Neural progenitor cell (in vitro differentiated cells): ENCODE data around the gene MERTK. TPM values are rescaled to one million over a fixed set of nuclear protein-coding genes. Genes with fewer than 3 reads are reported as not detected.

Experiments
- DNase-seq: peaks from one replicate; pipeline ENCODE4 v3.0.0-alpha.2; 2016; ENCODE audit warnings: low spot score
- H2AFZ ChIP-seq: fragments of 200-600 bp; sonication (generic); replicated peaks from 2 replicates; pipeline ENCODE4 v1.6.1; 2016; ENCODE audit warnings: antibody characterized with exemption
- H3F3A ChIP-seq: fragments of 200-600 bp; sonication (generic); 2 replicates; pipeline ENCODE4 v1.6.1; 2016; ENCODE audit warnings: antibody characterized with exemption, low read depth
- H3K27ac ChIP-seq: fragments of 200-600 bp; sonication (generic); 2 replicates; pipeline ENCODE4 v1.5.1; 2016; ENCODE audit warnings: mild to moderate bottlenecking
- H3K27me3 ChIP-seq: fragments of 200-600 bp; sonication (generic); 2 replicates; pipeline ENCODE4 v1.6.1; 2016; ENCODE audit warnings: mild to moderate bottlenecking, moderate library complexity
- H3K36me3 ChIP-seq: fragments of 200-600 bp; sonication (generic); 2 replicates; pipeline ENCODE4 v1.5.1; 2016
- H3K4me1 ChIP-seq: fragments of 200-600 bp; sonication (generic); 2 replicates; pipeline ENCODE4 v1.6.1; 2016; ENCODE audit warnings: mixed run types
- H3K4me2 ChIP-seq: fragments of 200-600 bp; sonication (generic); 2 replicates; pipeline ENCODE4 v1.6.1; 2016
- H3K4me3 ChIP-seq: fragments of 200-600 bp; sonication (generic); 2 replicates; pipeline ENCODE4 v1.5.1; 2016
- H3K79me2 ChIP-seq: fragments of 200-600 bp; sonication (generic); 2 replicates; pipeline ENCODE4 v1.6.1; 2016; ENCODE audit warnings: low read depth
- H3K9ac ChIP-seq: fragments of 200-600 bp; sonication (generic); 2 replicates; pipeline ENCODE4 v1.6.1; 2016
- H3K9me3 ChIP-seq: fragments of 200-600 bp; sonication (generic); 2 replicates; pipeline ENCODE4 v1.5.1; 2016; ENCODE audit warnings: low read depth
- H4K20me1 ChIP-seq: fragments of 200-600 bp; sonication (generic); 2 replicates; pipeline ENCODE4 v1.6.1; 2016; ENCODE audit warnings: low read depth
- H3K27ac Mint-ChIP-seq: 3 replicates; pipeline ENCODE4 v1.8.0; 2021; ENCODE audit warnings: mixed read lengths
- H3K27me3 Mint-ChIP-seq: 2 replicates; pipeline ENCODE4 v1.8.0; 2022; ENCODE audit warnings: low read depth, mild to moderate bottlenecking, inconsistent platforms, moderate library complexity, mixed read lengths; ENCODE audit not compliant: insufficient read depth
- H3K36me3 Mint-ChIP-seq: 3 replicates; pipeline ENCODE4 v1.8.0; 2021; ENCODE audit warnings: mixed read lengths
- H3K4me1 Mint-ChIP-seq: 3 replicates; pipeline ENCODE4 v1.8.0; 2021; ENCODE audit warnings: mixed read lengths
- H3K4me3 Mint-ChIP-seq: 3 replicates; pipeline ENCODE4 v1.8.0; 2021; ENCODE audit warnings: mild to moderate bottlenecking, moderate library complexity, mixed read lengths
- H3K9me3 Mint-ChIP-seq: 3 replicates; pipeline ENCODE4 v1.8.0; 2020; ENCODE audit warnings: mixed read lengths
- EZH2 ChIP-seq: fragments of 200-600 bp; sonication (generic); IDR thresholded peaks from 2 replicates; pipeline ENCODE4 v1.6.1; 2017; ENCODE audit warnings: antibody characterized with exemption, mild to moderate bottlenecking, moderate library complexity
- EZH2phosphoT487 ChIP-seq: fragments of 200-600 bp; sonication (generic); IDR thresholded peaks from 2 replicates; pipeline ENCODE4 v1.6.1; 2017; ENCODE audit warnings: antibody characterized with exemption
- total RNA-seq: library from RNA; depleted of rRNA; stranded (reverse); fragments of >200 nt; gene quantifications from 2 replicates; pipeline ENCODE4 v1.2.3, GENCODE V29; 2015; ENCODE audit warnings: low replicate concordance
- TF ChIP-seq, protein P1 (sequence below): fragments of 200-600 bp; sonication (generic); IDR thresholded peaks from 2 replicates; pipeline ENCODE4 v1.5.1; 2017; ENCODE audit warnings: antibody characterized with exemption, mild to moderate bottlenecking

MERTK gene
- total RNA-seq, 1 donor from 2014 or later = 6.1 TPM

DNA sequence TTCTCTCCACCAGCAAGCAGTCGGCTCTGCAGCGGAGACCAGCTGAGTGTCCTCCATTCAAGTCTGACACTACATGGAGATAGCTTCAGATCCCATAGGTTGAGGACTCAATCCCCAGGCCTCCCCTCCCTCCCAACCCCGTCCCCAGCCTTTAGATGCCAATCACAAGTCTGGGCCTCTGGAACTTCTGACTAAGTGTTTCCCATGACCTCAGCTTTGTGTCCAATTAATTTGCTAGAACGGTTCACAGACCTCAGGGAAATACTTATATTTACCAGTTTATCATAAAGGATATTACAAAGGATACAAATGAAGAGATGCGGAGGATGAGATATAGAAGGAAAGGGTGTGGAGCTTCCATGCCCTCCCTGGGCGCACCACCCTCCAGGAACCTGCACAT, 77.4 kb downstream of the MERTK start:
- H3K27ac Mint-ChIP-seq = no peak overlapping the region
- H3K27me3 ChIP-seq = no peaks in the 10 kb centered on the region
- peaks cover 2% of the 10 kb centered on the region for H3K27me3 Mint-ChIP-seq
- no peaks in the 10 kb centered on the region for H3K79me2 ChIP-seq
- H3K4me2 ChIP-seq = no peak overlapping the region
- TF ChIP-seq, protein P1, sequence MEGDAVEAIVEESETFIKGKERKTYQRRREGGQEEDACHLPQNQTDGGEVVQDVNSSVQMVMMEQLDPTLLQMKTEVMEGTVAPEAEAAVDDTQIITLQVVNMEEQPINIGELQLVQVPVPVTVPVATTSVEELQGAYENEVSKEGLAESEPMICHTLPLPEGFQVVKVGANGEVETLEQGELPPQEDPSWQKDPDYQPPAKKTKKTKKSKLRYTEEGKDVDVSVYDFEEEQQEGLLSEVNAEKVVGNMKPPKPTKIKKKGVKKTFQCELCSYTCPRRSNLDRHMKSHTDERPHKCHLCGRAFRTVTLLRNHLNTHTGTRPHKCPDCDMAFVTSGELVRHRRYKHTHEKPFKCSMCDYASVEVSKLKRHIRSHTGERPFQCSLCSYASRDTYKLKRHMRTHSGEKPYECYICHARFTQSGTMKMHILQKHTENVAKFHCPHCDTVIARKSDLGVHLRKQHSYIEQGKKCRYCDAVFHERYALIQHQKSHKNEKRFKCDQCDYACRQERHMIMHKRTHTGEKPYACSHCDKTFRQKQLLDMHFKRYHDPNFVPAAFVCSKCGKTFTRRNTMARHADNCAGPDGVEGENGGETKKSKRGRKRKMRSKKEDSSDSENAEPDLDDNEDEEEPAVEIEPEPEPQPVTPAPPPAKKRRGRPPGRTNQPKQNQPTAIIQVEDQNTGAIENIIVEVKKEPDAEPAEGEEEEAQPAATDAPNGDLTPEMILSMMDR = no peak
- no peak for TF ChIP-seq EZH2
- TF ChIP-seq EZH2phosphoT487 = no peak
- no peaks in the 10 kb centered on the region for H4K20me1 ChIP-seq
- H3K9ac ChIP-seq = no peak overlapping the region
- H3K36me3 Mint-ChIP-seq = peaks cover 21% of the 10 kb centered on the region
- peaks cover 11% of the 10 kb centered on the region for H3K9me3 Mint-ChIP-seq
- no peaks in the 10 kb centered on the region for H3F3A ChIP-seq
- H3K4me1 ChIP-seq = peaks cover 8% of the 10 kb centered on the region
- peaks cover 23% of the 10 kb centered on the region for H3K4me1 Mint-ChIP-seq
- no peak overlapping the region for H3K4me3 Mint-ChIP-seq
- H2AFZ ChIP-seq = no peak overlapping the region
- peaks cover 4% of the 10 kb centered on the region for H3K9me3 ChIP-seq
- no peak overlapping the region for H3K4me3 ChIP-seq
- peaks cover 13% of the 10 kb centered on the region for H3K36me3 ChIP-seq
- no peak overlapping the region for H3K27ac ChIP-seq
- DNase-seq = no peak

DNA sequence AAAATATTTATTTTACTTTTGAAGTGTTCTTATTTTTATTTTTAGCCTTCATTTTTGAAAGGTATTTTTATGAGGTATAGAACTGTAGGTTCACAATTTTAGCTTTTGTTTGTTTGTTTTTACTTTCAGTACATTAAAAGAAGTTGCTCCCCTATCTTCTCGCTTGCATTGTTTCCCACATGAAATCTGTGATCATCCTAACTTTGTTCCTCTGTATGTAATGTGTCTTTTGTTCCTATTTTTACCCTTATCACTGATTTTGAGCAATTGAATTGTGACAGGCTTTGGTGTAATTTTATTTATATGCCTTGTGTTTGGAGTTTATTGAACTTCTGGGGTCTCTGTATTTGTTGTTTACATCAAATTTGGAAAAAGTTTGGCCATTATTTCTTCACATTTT, 78.8 kb downstream of the MERTK start:
- Mint-ChIP-seq H3K4me1 (peaks cover 23% of the 10 kb centered on the region), H3K36me3 (peaks cover 25% of the 10 kb centered on the region), H3K27ac (no peak overlapping the region), H3K4me3 (no peak overlapping the region), H3K9me3 (peaks cover 11% of the 10 kb centered on the region), H3K27me3 (peaks cover 3% of the 10 kb centered on the region)
- H3K9ac ChIP-seq = no peak overlapping the region
- no peak overlapping the region for H3K4me3 ChIP-seq
- DNase-seq = no peak
- TF ChIP-seq EZH2 = no peak
- H3K9me3 ChIP-seq = peaks cover 4% of the 10 kb centered on the region
- no peaks in the 10 kb centered on the region for H3K27me3 ChIP-seq
- peaks cover 13% of the 10 kb centered on the region for H3K36me3 ChIP-seq
- H3K4me2 ChIP-seq = no peak overlapping the region
- H4K20me1 ChIP-seq = no peaks in the 10 kb centered on the region
- peaks cover 8% of the 10 kb centered on the region for H3K4me1 ChIP-seq
- H3F3A ChIP-seq = no peaks in the 10 kb centered on the region
- H2AFZ ChIP-seq = no peak overlapping the region
- no peak overlapping the region for H3K27ac ChIP-seq
- H3K79me2 ChIP-seq = no peaks in the 10 kb centered on the region

DNA sequence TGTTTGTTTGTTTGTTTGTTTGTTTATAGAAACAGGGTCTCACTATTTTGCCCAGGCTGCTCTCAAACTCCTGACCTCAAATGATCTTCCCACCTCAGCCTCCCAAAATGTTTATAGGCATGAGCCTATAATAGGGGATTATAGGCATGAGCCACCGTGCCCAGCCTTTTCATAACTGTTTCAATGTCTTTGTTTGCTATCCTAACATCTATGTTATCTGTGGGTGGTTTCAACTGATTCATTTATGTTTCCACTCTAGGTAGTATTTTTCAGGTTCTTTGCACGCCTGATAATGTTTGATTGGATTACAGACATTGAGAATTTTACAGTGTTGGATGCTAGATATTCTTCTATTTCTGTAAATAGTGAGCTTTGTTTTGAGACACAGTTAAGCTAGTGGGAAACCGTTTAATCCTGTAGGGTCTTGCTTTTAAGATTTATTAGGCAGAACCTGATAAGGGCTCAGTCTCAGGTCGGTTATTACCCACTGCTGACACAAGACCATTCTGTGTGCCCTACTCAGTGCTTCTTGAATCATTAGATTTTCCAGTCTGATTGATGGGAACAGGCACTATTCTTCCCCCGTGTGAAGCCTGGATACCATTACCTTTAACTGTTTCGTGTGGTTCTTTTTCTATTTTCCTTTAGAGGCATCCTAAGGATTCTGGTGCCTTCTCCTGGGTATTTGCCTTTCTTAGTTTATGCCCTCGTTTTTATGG, 80.2 kb downstream of the MERTK start:
- Mint-ChIP-seq H3K27me3 (peaks cover 2% of the 10 kb centered on the region), H3K27ac (no peak overlapping the region), H3K36me3 (peaks cover 32% of the 10 kb centered on the region), H3K4me3 (no peak overlapping the region), H3K4me1 (peaks cover 24% of the 10 kb centered on the region), H3K9me3 (peaks cover 11% of the 10 kb centered on the region)
- no peak overlapping the region for H3K9ac ChIP-seq
- no peak for TF ChIP-seq EZH2
- no peak for TF ChIP-seq EZH2phosphoT487
- TF ChIP-seq, protein P1 = no peak
- no peaks in the 10 kb centered on the region for H3K79me2 ChIP-seq
- peaks cover 11% of the 10 kb centered on the region for H3K4me1 ChIP-seq
- H3K27ac ChIP-seq = no peak overlapping the region
- H2AFZ ChIP-seq = no peak overlapping the region
- H3K36me3 ChIP-seq = peaks cover 13% of the 10 kb centered on the region
- peaks cover 4% of the 10 kb centered on the region for H3K9me3 ChIP-seq
- H3F3A ChIP-seq = no peaks in the 10 kb centered on the region
- no peak overlapping the region for H3K4me2 ChIP-seq
- no peaks in the 10 kb centered on the region for H4K20me1 ChIP-seq
- DNase-seq = no peak
- no peaks in the 10 kb centered on the region for H3K27me3 ChIP-seq
- H3K4me3 ChIP-seq = no peak overlapping the region

DNA sequence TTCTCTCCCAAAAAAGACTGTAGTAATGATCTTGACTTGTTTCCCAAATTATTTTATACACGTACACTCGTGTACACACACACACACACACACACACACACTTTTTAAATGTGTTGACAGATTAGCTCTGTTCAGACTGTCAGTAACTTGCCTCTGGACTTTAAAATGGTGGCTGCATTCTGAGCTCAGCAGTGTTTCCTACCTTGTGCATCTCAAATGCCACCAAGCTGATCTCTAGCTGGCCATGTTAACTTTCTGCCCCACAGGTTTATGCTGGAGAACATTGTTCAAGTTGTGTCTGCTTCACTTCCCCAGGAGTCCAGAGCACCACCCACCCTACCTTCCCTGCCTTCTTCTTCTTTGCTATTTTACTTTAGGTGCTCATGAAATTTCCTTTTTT, 83.3 kb downstream of the MERTK start:
- Histone ChIP-seq H3K9ac (no peak overlapping the region), H3K79me2 (no peaks in the 10 kb centered on the region), H3K4me2 (no peak overlapping the region), H3K27ac (no peak overlapping the region), H3K9me3 (peaks cover 4% of the 10 kb centered on the region), H4K20me1 (no peaks in the 10 kb centered on the region), H3K27me3 (no peaks in the 10 kb centered on the region), H3F3A (peaks cover 14% of the 10 kb centered on the region), H3K4me1 (peaks cover 42% of the 10 kb centered on the region), H2AFZ (no peak overlapping the region), H3K4me3 (no peak overlapping the region), H3K36me3 (peaks cover 13% of the 10 kb centered on the region)
- H3K4me3 Mint-ChIP-seq = no peak overlapping the region
- H3K4me1 Mint-ChIP-seq = peaks cover 42% of the 10 kb centered on the region
- H3K27me3 Mint-ChIP-seq = peaks cover 2% of the 10 kb centered on the region
- no peak overlapping the region for H3K27ac Mint-ChIP-seq
- H3K36me3 Mint-ChIP-seq = peaks cover 41% of the 10 kb centered on the region
- TF ChIP-seq EZH2 (no peak), EZH2phosphoT487 (no peak)
- TF ChIP-seq, protein P1 = no peak
- DNase-seq = no peak
- peaks cover 14% of the 10 kb centered on the region for H3K9me3 Mint-ChIP-seq
